Duodenal mucosa (tissue), 2 donors: Measurements from ENCODE around the gene TRIM25.

Experiments
- H3K27ac ChIP-seq: one replicate; pipeline ENCODE4 v1.7.0; 2013; ENCODE audit warnings: low read depth, low read length
- H3K27me3 ChIP-seq, 2 donors: one replicate each; pipeline ENCODE4 v1.7.0; 2013; ENCODE audit warnings: low read length in 2 of 2, control low read depth in 1 of 2; ENCODE audit not compliant: insufficient read depth in 2 of 2, control insufficient read depth in 1 of 2
- H3K36me3 ChIP-seq, 2 donors: one replicate each; pipeline ENCODE4 v1.7.0; 2013; ENCODE audit warnings: low read length in 2 of 2, control low read depth in 1 of 2; ENCODE audit not compliant: insufficient read depth in 2 of 2, control insufficient read depth in 1 of 2
- H3K4me1 ChIP-seq, 2 donors: one replicate each; pipeline ENCODE4 v1.7.0; 2013; ENCODE audit warnings: low read length in 2 of 2, control low read depth in 1 of 2; ENCODE audit not compliant: insufficient read depth in 2 of 2, control insufficient read depth in 1 of 2
- H3K4me3 ChIP-seq, 2 donors: one replicate each; pipeline ENCODE4 v1.7.0; 2013; ENCODE audit warnings: low read length in 2 of 2, low read depth in 1 of 2
- H3K9ac ChIP-seq, 2 donors: one replicate each; pipeline ENCODE4 v1.7.0; 2013; ENCODE audit warnings: low read length in 2 of 2, low read depth in 1 of 2
- H3K9me3 ChIP-seq, 2 donors: one replicate each; pipeline ENCODE4 v1.7.0; 2013; ENCODE audit warnings: low read length in 2 of 2, control low read depth in 1 of 2; ENCODE audit not compliant: control insufficient read depth in 1 of 2

Gene TRIM25

DNA sequence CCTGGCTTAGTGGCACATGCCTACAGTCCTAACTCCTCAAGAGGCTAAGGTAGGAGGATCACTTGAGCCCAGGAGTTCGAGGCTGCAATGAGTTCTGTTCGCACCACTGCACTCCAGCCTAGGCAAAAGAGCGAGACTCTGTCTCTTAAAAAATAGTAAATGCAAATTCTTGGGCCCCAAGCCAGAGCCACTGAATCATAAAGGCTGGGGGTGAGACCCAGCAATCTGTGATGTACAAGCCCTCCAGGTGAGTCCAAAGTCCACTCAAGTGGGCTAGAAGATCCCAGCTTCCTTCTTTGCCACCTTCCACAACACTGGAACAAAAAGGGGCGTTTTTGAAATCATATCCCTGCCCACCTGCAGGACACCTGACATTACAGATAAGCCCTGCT, 16.9 kb downstream of the TRIM25 start:
- no peak overlapping the region for H3K9ac ChIP-seq
- H3K9me3 ChIP-seq: no peaks in the 10 kb centered on the region
- H3K27ac ChIP-seq: no peak overlapping the region
- peaks cover 60 to 90% of the 10 kb centered on the region in 2 donors for H3K36me3 ChIP-seq
- no peak overlapping the region for H3K4me3 ChIP-seq
- H3K4me1 ChIP-seq: peaks cover 13 to 16% of the 10 kb centered on the region in 2 donors
- no peaks in the 10 kb centered on the region for H3K27me3 ChIP-seq

DNA sequence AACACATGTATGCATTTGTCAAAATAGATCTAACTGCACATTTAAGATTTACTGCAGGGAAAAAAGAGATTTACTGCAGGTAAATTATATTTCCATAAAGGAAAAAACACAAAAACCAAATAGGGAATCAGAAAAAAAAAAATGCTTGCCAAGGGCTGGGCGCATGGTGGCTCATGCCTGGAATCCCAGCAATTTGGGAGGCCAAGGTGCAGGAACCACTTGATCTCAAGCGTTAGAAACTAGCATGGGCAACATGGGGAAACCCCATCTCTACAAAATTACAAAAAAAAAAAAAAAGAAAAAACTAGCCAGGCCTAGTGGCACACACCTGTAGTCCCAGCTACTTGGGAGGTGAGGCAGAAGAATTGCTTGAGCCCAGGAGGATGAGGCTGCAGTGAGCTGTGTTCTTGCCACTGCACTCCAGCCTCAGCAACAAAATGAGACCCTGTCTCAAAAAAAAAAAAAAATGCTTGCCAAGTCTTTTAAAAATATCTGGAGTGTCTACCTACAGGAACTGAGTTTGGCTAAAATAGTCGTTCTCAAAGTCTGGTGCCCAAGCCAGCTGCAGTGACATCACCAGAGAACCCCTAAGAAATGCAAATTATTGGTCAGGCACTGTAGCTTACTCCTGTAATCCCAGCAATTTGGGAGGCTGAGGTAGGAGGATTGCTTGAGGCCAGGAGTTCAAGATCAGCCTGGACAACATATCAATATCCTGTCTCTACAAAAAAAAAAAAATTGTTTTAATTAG, 17.5 kb downstream of the TRIM25 start:
- Histone ChIP-seq H3K4me1 (peaks cover 12 to 13% of the 10 kb centered on the region in 2 donors), H3K4me3 (no peak overlapping the region), H3K9me3 (no peaks in the 10 kb centered on the region), H3K36me3 (peaks cover 59 to 90% of the 10 kb centered on the region in 2 donors), H3K27ac (no peak overlapping the region), H3K27me3 (no peaks in the 10 kb centered on the region), H3K9ac (no peak overlapping the region)

DNA sequence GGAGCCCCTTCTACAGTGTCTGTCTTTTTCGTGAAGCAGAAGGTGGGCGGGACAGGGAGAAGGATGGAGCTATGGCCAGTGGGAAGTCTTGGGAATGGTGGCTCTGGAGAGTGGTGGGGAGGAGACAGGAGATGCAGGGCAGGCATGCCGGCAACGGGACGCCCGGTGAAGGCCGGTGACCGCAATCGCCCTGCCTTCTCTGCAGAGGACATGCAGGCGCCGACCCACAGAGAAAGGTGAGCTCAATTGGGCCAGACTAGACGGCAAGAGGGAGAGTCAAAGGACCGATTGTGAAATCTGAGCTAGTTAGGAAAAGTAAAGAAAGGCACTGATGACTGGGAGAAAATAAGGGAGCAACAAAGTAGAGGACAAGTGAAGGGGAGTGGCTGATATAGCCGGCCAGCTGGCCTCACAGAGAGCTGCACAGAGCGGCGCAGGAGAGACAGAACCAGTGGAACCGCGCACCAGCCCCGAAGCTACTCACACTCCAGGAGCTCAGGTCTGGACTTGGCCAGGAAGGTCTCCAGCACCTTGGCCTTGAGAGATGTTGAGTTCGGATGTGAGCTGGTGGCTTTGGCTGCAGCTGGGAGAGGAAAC, 18.9 kb downstream of the TRIM25 start:
- Histone ChIP-seq H3K4me3 (no peak overlapping the region), H3K27me3 (no peaks in the 10 kb centered on the region), H3K9ac (no peak overlapping the region), H3K36me3 (peaks cover 54 to 90% of the 10 kb centered on the region in 2 donors), H3K27ac (no peak overlapping the region), H3K4me1 (peaks cover 12 to 13% of the 10 kb centered on the region in 2 donors), H3K9me3 (no peaks in the 10 kb centered on the region)

DNA sequence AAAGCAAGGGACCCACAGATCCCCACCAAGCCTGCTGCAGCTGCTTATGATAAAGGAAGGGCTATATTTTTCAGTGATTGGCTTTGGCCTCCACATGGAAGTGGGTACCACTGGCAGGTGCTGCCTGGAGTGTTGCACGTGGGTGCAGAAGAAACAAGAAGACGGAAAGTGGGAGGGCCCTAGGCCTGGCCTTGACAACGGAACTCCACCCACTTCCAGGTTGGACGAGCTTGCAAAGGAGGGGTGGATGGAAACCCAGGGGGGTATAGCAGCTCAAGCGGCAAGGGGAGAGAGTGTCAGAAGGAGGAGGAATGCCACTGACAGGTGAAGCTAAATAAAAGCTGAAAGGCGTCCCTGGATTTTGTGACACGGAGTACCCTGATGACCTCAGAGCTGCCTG, 20.3 kb downstream of the TRIM25 start:
- Histone ChIP-seq H3K9me3 (peaks cover 0 to 2% of the 10 kb centered on the region in 2 donors), H3K4me3 (no peak overlapping the region), H3K36me3 (peaks cover 58 to 90% of the 10 kb centered on the region in 2 donors), H3K9ac (no peak overlapping the region), H3K4me1 (peaks cover 12 to 13% of the 10 kb centered on the region in 2 donors), H3K27me3 (no peaks in the 10 kb centered on the region), H3K27ac (no peak overlapping the region)

DNA sequence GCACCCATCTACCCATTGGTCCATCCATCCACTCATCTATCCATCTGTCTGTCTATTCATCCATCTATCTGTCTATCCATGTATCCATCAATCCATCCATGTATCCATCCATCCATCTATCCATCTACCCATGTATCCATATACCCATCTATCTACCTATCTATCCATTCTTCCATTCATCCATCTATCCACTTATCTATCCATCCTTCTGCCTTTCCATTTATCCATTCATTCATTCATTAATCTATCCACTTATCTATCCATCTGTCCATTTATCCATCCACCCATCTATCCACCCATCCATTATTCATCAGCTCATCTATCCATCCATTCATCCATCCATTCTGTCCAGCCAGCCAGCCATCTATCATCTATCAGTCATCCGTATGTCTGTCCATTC, 21.5 kb downstream of the TRIM25 start:
- Histone ChIP-seq H3K4me1 (peaks cover 4 to 5% of the 10 kb centered on the region in 2 donors), H3K9me3 (peaks cover 7 to 11% of the 10 kb centered on the region in 2 donors), H3K4me3 (no peak overlapping the region), H3K9ac (no peak overlapping the region), H3K36me3 (peaks cover 60 to 89% of the 10 kb centered on the region in 2 donors), H3K27me3 (no peaks in the 10 kb centered on the region), H3K27ac (no peak overlapping the region)

DNA sequence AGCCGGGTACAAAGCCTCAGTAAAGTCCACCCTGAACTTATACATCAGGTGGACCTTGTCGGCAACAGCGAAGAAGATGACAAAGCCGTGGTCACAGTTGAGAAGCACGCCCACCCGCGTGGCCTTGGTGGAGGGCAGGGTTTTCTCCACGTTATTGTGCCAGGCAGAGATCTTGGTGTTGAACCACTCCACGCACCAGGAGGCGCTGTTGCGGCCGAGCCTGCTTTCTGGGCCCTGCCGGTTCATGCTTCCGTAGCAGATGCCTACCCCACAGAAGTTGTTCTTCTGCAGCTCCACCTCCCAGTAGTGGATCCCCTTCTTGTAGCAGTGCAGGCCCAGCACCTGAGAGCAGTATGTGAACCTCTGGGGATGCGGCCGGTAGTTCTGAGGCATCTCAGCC, 22.1 kb downstream of the TRIM25 start:
- Histone ChIP-seq H3K27ac (no peak overlapping the region), H3K4me3 (no peak overlapping the region), H3K4me1 (peaks cover 6% of the 10 kb centered on the region in 2 donors), H3K36me3 (peaks cover 61 to 87% of the 10 kb centered on the region in 2 donors), H3K9me3 (peaks cover 7 to 11% of the 10 kb centered on the region in 2 donors), H3K9ac (no peak overlapping the region), H3K27me3 (no peaks in the 10 kb centered on the region)

DNA sequence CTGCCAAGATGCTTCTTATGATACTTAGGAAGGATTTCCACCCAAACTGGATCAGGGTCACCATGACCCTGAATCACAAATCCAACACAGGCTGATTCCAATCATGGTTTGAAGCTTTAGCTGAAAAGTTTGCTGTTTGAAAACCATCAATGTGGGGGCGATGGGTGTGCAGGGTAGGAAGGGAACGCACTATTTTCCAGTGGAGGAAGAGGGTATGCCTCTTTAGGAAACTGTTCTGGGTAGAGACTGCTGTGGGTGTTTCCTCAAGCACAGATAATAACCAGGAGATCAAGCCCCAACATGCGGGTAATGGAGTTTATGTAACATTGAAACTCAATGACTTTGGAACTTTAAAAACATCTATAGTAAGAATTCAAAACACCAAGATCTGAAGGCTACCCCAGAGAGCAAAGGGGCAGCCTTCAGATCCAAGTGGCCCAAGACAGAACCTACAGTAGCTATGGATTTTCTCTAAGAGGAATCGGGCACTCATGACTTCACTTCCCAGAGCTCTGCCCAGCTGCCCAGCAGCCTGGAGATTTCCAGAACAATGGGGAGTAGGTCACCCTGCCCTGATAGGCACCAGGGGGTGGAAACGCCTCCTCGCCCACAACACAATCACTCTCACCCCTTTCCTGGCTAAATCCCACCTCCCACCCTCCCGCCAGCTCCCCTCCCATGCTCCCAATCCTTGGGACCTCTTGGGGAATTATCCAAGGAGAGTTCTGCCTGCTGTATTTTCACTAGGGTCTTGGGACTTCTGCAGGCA, 22.8 kb downstream of the TRIM25 start:
- Histone ChIP-seq H3K4me3 (no peak overlapping the region), H3K27me3 (no peaks in the 10 kb centered on the region), H3K36me3 (peaks cover 61 to 84% of the 10 kb centered on the region in 2 donors), H3K4me1 (peaks cover 12 to 13% of the 10 kb centered on the region in 2 donors), H3K9me3 (peaks cover 7 to 11% of the 10 kb centered on the region in 2 donors), H3K9ac (no peak overlapping the region), H3K27ac (no peak overlapping the region)

DNA sequence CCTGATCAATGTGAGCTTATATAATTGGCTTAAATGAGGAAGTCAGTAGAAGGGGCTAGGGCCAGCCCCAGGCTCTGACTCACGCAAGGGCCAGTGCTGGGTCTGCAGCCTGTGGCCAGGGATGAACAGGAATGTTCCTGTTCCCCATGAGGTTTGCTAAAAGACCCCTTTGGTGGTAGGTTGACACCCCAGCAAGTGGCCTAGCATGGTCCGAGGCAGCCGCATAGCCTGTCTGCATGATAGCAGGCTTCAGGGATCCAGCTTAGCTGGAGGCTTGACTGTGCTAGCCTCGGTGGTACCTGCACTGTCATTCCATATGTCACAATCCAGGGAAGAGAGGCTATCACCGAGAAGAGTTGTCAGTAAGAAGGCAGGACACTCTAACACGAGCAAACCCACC, 23.5 kb downstream of the TRIM25 start:
- peaks cover 7 to 11% of the 10 kb centered on the region in 2 donors for H3K9me3 ChIP-seq
- H3K4me1 ChIP-seq: peaks cover 13 to 16% of the 10 kb centered on the region in 2 donors
- H3K4me3 ChIP-seq: no peak overlapping the region
- peaks cover 60 to 77% of the 10 kb centered on the region in 2 donors for H3K36me3 ChIP-seq
- H3K27ac ChIP-seq: no peak overlapping the region
- H3K27me3 ChIP-seq: no peaks in the 10 kb centered on the region
- H3K9ac ChIP-seq: no peak overlapping the region

DNA sequence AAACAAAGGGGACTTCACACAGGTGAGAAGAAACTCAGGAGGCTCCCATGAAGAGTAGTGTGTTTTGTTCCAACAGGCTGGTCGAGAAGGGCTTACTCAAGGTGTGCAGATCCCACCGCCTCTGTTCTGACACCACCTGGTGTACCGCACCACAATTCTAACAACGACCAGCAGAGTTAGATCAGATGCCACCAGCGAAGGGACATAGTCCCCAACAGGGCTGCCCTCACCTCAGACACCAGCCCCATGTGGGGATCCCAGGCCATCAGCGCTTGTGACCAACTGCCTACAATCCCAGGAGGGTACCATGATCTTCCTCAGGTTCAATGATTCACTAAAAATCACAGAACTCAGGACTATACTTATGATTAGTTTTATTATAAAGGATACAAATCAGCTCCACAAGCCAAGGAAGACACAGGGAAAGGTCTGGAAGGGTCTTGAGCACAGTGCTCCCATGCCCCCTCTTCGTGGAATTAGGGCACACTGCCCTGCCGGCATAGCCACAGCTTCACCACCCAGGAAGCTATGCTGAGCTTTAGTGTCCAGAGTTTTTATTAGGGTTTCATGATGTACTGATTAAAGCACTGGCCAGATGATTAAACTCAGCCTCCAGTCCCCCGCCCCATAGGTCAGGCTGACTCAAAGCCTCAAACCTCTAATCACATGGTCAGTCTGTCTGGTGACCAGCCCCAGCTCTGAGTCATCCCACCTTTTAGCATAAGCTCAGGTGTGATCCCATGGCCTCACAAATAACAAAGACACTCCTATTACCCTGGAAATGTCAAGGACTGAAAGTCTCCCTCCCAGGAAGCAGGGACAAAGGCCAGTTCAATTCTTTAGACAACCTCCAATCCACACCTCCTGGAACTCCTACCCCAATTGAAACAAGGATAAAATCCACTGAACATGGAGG, 26.0 kb downstream of the TRIM25 start:
- H3K4me1 ChIP-seq: peaks cover 13 to 16% of the 10 kb centered on the region in 2 donors
- peaks cover 7 to 11% of the 10 kb centered on the region in 2 donors for H3K9me3 ChIP-seq
- H3K27me3 ChIP-seq: no peaks in the 10 kb centered on the region
- H3K4me3 ChIP-seq: no peak overlapping the region
- H3K27ac ChIP-seq: no peak overlapping the region
- no peak overlapping the region for H3K9ac ChIP-seq
- peaks cover 41 to 54% of the 10 kb centered on the region in 2 donors for H3K36me3 ChIP-seq
